IMR-90 (cell line): ENCODE data around the gene DCN. TPM values are rescaled to one million over a fixed set of nuclear protein-coding genes. Genes with fewer than 3 reads are reported as not detected.

ENCODE experiments used
- ATAC-seq: fragments of 200-7000 bp; cut with Tn5 transposase; 2 replicates; pipeline ENCODE4 v1.9.1; 2020; ENCODE audit warnings: low read depth, mild to moderate bottlenecking, moderate library complexity
- BruUV-seq: library from RNA; stranded (reverse); fragments of 400-500 nt; replicated peaks from 2 replicates; lab custom pipeline; 2021; lab: Mats Ljungman, UMichigan
- CTCF ChIA-PET: fragments of 300-600 bp; formaldehyde crosslinking; extraction: SDS; loops from one replicate; lab custom pipeline; 2021; ENCODE audit warnings: antibody characterized with exemption; lab: Yijun Ruan, JAX
- POLR2A ChIA-PET: fragments of 300-600 bp; sonication (Branson Sonifier 250); formaldehyde crosslinking; loops from one replicate; lab custom pipeline; 2022; ENCODE audit warnings: antibody characterized with exemption; ENCODE audit not compliant: unreplicated experiment; lab: Charles Lee
- DNase-seq: peaks from one replicate; pipeline ENCODE4 v3.0.0; 2013
- H2AFZ ChIP-seq: replicated peaks from 2 replicates; pipeline ENCODE3; 2013; ENCODE audit warnings: low read length, mild to moderate bottlenecking; ENCODE audit not compliant: poor library complexity
- H2AK5ac ChIP-seq: 2 replicates; pipeline ENCODE4 v1.6.1; 2013; ENCODE audit warnings: low read depth, low read length, inconsistent platforms
- H2AK9ac ChIP-seq: replicated peaks from 2 replicates; pipeline ENCODE3; 2013; ENCODE audit warnings: mild to moderate bottlenecking, low read depth, low read length, moderate library complexity; ENCODE audit not compliant: poor library complexity
- H2BK120ac ChIP-seq: 2 replicates; pipeline ENCODE4 v1.6.1; 2013; ENCODE audit warnings: low read depth, low read length, inconsistent platforms
- H2BK15ac ChIP-seq: 3 replicates; pipeline ENCODE4 v1.6.1; 2013; ENCODE audit warnings: low read depth, low read length, inconsistent platforms
- H2BK20ac ChIP-seq: 2 replicates; pipeline ENCODE4 v1.6.1; 2013; ENCODE audit warnings: low read depth, mild to moderate bottlenecking, inconsistent platforms, low read length, moderate library complexity
- H2BK5ac ChIP-seq: 2 replicates; pipeline ENCODE4 v1.6.1; 2013; ENCODE audit warnings: mild to moderate bottlenecking, low read depth, low read length, inconsistent platforms; ENCODE audit not compliant: poor library complexity, severe bottlenecking
- H3K14ac ChIP-seq: replicated peaks from 2 replicates; pipeline ENCODE4 v1.6.1; 2013; ENCODE audit warnings: low read depth, low read length, inconsistent platforms
- H3K18ac ChIP-seq: 2 replicates; pipeline ENCODE4 v1.6.1; 2013; ENCODE audit warnings: low read depth, low read length, control low read depth
- H3K23ac ChIP-seq: 2 replicates; pipeline ENCODE4 v1.6.1; 2013; ENCODE audit warnings: low read depth, low read length, inconsistent platforms
- H3K27ac ChIP-seq: 2 replicates; pipeline ENCODE4 v1.5.1; 2013; ENCODE audit warnings: mild to moderate bottlenecking, control low read depth, low read length; ENCODE audit not compliant: insufficient read depth
- H3K27me3 ChIP-seq: 2 replicates; pipeline ENCODE4 v1.6.1; 2013; ENCODE audit warnings: low read length; ENCODE audit not compliant: control insufficient read depth, insufficient read depth
- H3K36me3 ChIP-seq: 2 replicates; pipeline ENCODE4 v1.6.1; 2013; ENCODE audit warnings: low read length, mixed read lengths; ENCODE audit not compliant: control insufficient read depth, insufficient read depth
- H3K4ac ChIP-seq: 2 replicates; pipeline ENCODE4 v1.6.1; 2013; ENCODE audit warnings: low read depth, low read length, inconsistent platforms
- H3K4me1 ChIP-seq: 2 replicates; pipeline ENCODE4 v1.6.1; 2013; ENCODE audit warnings: low read length, mixed read lengths; ENCODE audit not compliant: control insufficient read depth, insufficient read depth
- H3K4me2 ChIP-seq: 2 replicates; pipeline ENCODE4 v1.6.1; 2013; ENCODE audit warnings: low read depth, mild to moderate bottlenecking, control low read depth, low read length, moderate library complexity
- H3K4me3 ChIP-seq: 2 replicates; pipeline ENCODE4 v1.5.1; 2013; ENCODE audit warnings: low read depth, mild to moderate bottlenecking, control low read depth, low read length, moderate library complexity; ENCODE audit not compliant: insufficient read depth
- H3K56ac ChIP-seq: 2 replicates; pipeline ENCODE4 v1.6.1; 2013; ENCODE audit warnings: low read length, inconsistent platforms; ENCODE audit not compliant: insufficient read depth; ENCODE audit errors: extremely low read depth
- H3K79me1 ChIP-seq, 2 experiments: 2 replicates each; pipeline ENCODE4 v1.6.1; 2013; ENCODE audit warnings: low read length in 2 of 2, inconsistent platforms in 1 of 2, low read depth in 1 of 2
- H3K9ac ChIP-seq: 2 replicates; pipeline ENCODE4 v1.6.1; 2013; ENCODE audit warnings: low read depth, low read length, control low read depth
- H3K9me1 ChIP-seq: 2 replicates; pipeline ENCODE4 v1.6.1; 2013; ENCODE audit warnings: low read length, inconsistent platforms; ENCODE audit not compliant: insufficient read depth
- H3K9me3 ChIP-seq: 2 replicates; pipeline ENCODE4 v1.6.1; 2013; ENCODE audit warnings: low read length; ENCODE audit not compliant: control insufficient read depth, insufficient read depth
- H4K20me1 ChIP-seq: 2 replicates; pipeline ENCODE4 v1.6.1; 2013; ENCODE audit warnings: low read length, inconsistent platforms; ENCODE audit not compliant: insufficient read depth
- H4K5ac ChIP-seq: 2 replicates; pipeline ENCODE4 v1.6.1; 2013; ENCODE audit warnings: mild to moderate bottlenecking, low read depth, low read length, control low read depth
- H4K8ac ChIP-seq, 2 experiments: 2 replicates each; pipeline ENCODE4 v1.6.1; 2013; ENCODE audit warnings: low read depth in 2 of 2, low read length in 2 of 2, control low read depth in 1 of 2, inconsistent platforms in 1 of 2
- H4K91ac ChIP-seq: 2 replicates; pipeline ENCODE4 v1.6.1; 2013; ENCODE audit warnings: low read depth, low read length, inconsistent platforms; ENCODE audit not compliant: insufficient read depth
- FOS ChIP-seq: fragments of 150-350 bp; IDR thresholded peaks from 2 replicates; pipeline ENCODE4 v1.6.1; 2016; ENCODE audit warnings: low read depth, low read length
- RCOR1 ChIP-seq: IDR thresholded peaks from 2 replicates; pipeline ENCODE4 v1.6.1; 2012; ENCODE audit warnings: mild to moderate bottlenecking, low read length, improper control_type of control experiment; ENCODE audit not compliant: insufficient replicate concordance
- WGBS, 2 experiments: methylation state at CpG; one replicate each; pipeline versions ENCODE4 v1.1.5 to v1.1.7; 2013; ENCODE audit warnings: missing lambda C conversion rate in 2 of 2; ENCODE audit not compliant: insufficient read length in 1 of 2; ENCODE audit errors: extremely low coverage in 2 of 2; 5-methylcytosine and 5-hydroxymethylcytosine counted together
- dilution Hi-C: fragments of 300-500 bp; cut with HindIII; formaldehyde crosslinking; loops from one replicate; pipeline ENCODE4 v1.14.3; 2018; ENCODE audit warnings: low sequenced_read_pairs; ENCODE audit not compliant: unreplicated experiment
- in situ Hi-C: fragments of 300-500 bp; cut with MboI; formaldehyde crosslinking; loops from 3 replicates; pipeline ENCODE4 v1.14.3; 2019; ENCODE audit warnings: low sequenced_read_pairs, inconsistent platforms, mixed read lengths
- intact Hi-C: fragments of 100-400 bp; cut with micrococcal nuclease; formaldehyde crosslinking; loops from 2 replicates; pipeline ENCODE4 v1.10.0; 2022
- polyA plus RNA-seq, 3 experiments: library from polyadenylated mRNA; depleted of rRNA; stranded (reverse); fragments of >200 nt; gene quantifications; 2 replicates each; pipeline ENCODE4 v1.2.3, GENCODE V29; 2012; ENCODE audit warnings: low replicate concordance in 1 of 3
- total RNA-seq: library from RNA; depleted of rRNA; stranded (reverse); fragments of >200 nt; gene quantifications from 2 replicates; pipeline ENCODE4 v1.2.3, GENCODE V29; 2012

The DCN gene
- total and polyA plus RNA-seq, 2 of the 4 experiments (the other 2 are of a cell fraction) = 241 to 965 TPM

DNA sequence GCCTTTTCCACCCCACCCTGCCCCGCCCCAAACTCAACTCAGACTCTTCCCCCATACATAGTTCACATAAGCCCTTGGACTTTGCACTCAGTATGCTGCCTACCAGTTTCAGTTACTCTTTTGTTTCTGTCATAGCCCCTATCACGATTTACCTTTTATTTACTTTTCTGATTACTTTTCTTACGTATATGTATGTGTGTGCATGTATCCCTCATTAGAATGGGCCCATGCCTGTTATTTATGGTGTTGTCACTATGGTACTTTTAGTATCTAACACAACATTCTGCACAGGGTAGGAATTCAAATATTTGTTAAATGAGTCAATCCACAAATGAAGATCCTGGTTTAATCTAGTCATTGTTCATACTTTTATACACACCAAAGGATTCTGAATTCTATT, 54.9 kb downstream of the DCN start:
- no peak overlapping the region for H3K9ac ChIP-seq

More for the DNA sequence above, 54.9 kb downstream of the DCN start:
- Histone ChIP-seq H4K8ac (0 out of 4 replicates have a peak overlapping the region, but pooled peaks of 1 of the 2 experiments have one; percentile 12), H3K4me1 (peaks cover 3% of the 10 kb centered on the region; the same call in 1 of the 2 replicates), H2AFZ (no peak overlapping the region), H3K4ac (peak overlapping the region; percentile 40; the same call in 1 of the 2 replicates), H3K9me1 (no peaks in the 10 kb centered on the region), H3K4me3 (no peak overlapping the region), H2BK15ac (no peak overlapping the region), H2AK9ac (no peak overlapping the region), H3K23ac (no peak overlapping the region), H3K9me3 (no peaks in the 10 kb centered on the region; the same call in 1 of the 2 replicates), H3K79me1 (no peaks in the 10 kb centered on the region), H3K18ac (peak overlapping the region; percentile 73), H2BK20ac (peak overlapping the region; percentile 61), H3K36me3 (no peaks in the 10 kb centered on the region), H3K27me3 (no peaks in the 10 kb centered on the region), H4K91ac (peak overlapping the region; percentile 55; the same call in 1 of the 2 replicates), H2AK5ac (0 out of 2 replicates have a peak overlapping the region, but pooled peaks have one; percentile 23), H3K27ac (no peak overlapping the region), H4K20me1 (no peaks in the 10 kb centered on the region), H3K56ac (no peak overlapping the region), H3K4me2 (no peak overlapping the region; the same call in 1 of the 2 replicates), H3K14ac (no peak overlapping the region), H2BK5ac (peak overlapping the region; percentile 76), H4K5ac (peak overlapping the region; percentile 36; the same call in 1 of the 2 replicates), H2BK120ac (peak overlapping the region; percentile 63)
- peak; percentile 61 for DNase-seq
- in situ Hi-C loops = no loop called here
- CTCF ChIA-PET = no interaction called here
- 100% methylated on average over 1 of the region's 3 CpGs; no CpG with 5 or more reads in 1 of the 2 experiments for WGBS, 2 experiments
- dilution Hi-C loops = no loop called here
- no TSS peak for BruUV-seq
- peak; percentile 7; the same call in 1 of the 2 replicates for TF ChIP-seq FOS
- TF ChIP-seq RCOR1 = no peak
- intact Hi-C loops = no loop called here
- peak; percentile 82 for ATAC-seq
- POLR2A ChIA-PET = no interaction called here
